Mesenchymal stem cell (in vitro differentiated cells and primary cell): ENCODE measurements around the gene RRAS. TPM values are rescaled to one million over a fixed set of nuclear protein-coding genes. Genes with fewer than 3 reads are reported as not detected.

Experiments
- DNase-seq: peaks from one replicate; pipeline ENCODE4 v3.0.0-alpha.2; 2013
- H2AFZ ChIP-seq: one replicate; pipeline ENCODE4 v1.6.1; 2013; ENCODE audit warnings: low read depth, mild to moderate bottlenecking, control low read depth, inconsistent platforms, low read length, moderate library complexity
- H2AK5ac ChIP-seq: 2 replicates; pipeline ENCODE4 v1.6.1; 2013; ENCODE audit warnings: low read length, moderate library complexity, mild to moderate bottlenecking, inconsistent platforms; ENCODE audit not compliant: severe bottlenecking
- H2BK120ac ChIP-seq: one replicate; pipeline ENCODE4 v1.6.1; 2013; ENCODE audit warnings: low read depth, mild to moderate bottlenecking, inconsistent platforms, low read length, moderate library complexity
- H2BK12ac ChIP-seq, 2 experiments: one replicate each; pipeline ENCODE4 v1.6.1; 2013; ENCODE audit warnings: inconsistent platforms in 2 of 2, low read length in 2 of 2, mild to moderate bottlenecking in 2 of 2, moderate library complexity in 2 of 2, control low read depth in 1 of 2
- H2BK15ac ChIP-seq: one replicate; pipeline ENCODE4 v1.6.1; 2013; ENCODE audit warnings: mild to moderate bottlenecking, low read depth, inconsistent platforms; ENCODE audit not compliant: poor library complexity, severe bottlenecking
- H2BK5ac ChIP-seq: 2 replicates; pipeline ENCODE4 v1.6.1; 2013; ENCODE audit warnings: low read depth, mild to moderate bottlenecking, low read length, control low read depth, inconsistent platforms; ENCODE audit not compliant: poor library complexity, severe bottlenecking
- H3K14ac ChIP-seq, 2 experiments: one replicate each; pipeline ENCODE4 v1.6.1; 2013; ENCODE audit warnings: inconsistent platforms in 2 of 2, low read length in 2 of 2, control low read depth in 1 of 2, mild to moderate bottlenecking in 1 of 2, moderate library complexity in 1 of 2
- H3K18ac ChIP-seq, 2 experiments: one replicate each; pipeline ENCODE4 v1.6.1; 2013; ENCODE audit warnings: inconsistent platforms in 2 of 2, low read length in 2 of 2, control low read depth in 1 of 2, low read depth in 1 of 2, mild to moderate bottlenecking in 1 of 2
- H3K23ac ChIP-seq, 2 experiments: one replicate each; pipeline ENCODE4 v1.6.1; 2013; ENCODE audit warnings: inconsistent platforms in 2 of 2, low read length in 2 of 2, mild to moderate bottlenecking in 2 of 2, moderate library complexity in 2 of 2, control low read depth in 1 of 2
- H3K27ac ChIP-seq: 2 replicates; pipeline ENCODE4 v1.5.1; 2013; ENCODE audit warnings: mild to moderate bottlenecking, moderate library complexity, low read length, control low read depth, inconsistent platforms; ENCODE audit not compliant: poor library complexity, severe bottlenecking
- H3K27me3 ChIP-seq, 2 experiments: 2 replicates each; pipeline versions ENCODE4 v1.6.1 to v1.7.0; 2013; ENCODE audit warnings: low read length in 2 of 2, mild to moderate bottlenecking in 2 of 2, moderate library complexity in 2 of 2, control low read depth in 1 of 2, inconsistent platforms in 1 of 2; ENCODE audit not compliant: control insufficient read depth in 1 of 2, insufficient read depth in 1 of 2
- H3K36me3 ChIP-seq, 2 experiments: 2 replicates each; pipeline versions ENCODE4 v1.6.1 to v1.7.0; 2013; ENCODE audit warnings: low read length in 2 of 2, control low read depth in 1 of 2, inconsistent platforms in 1 of 2, low read depth in 1 of 2, mild to moderate bottlenecking in 1 of 2; ENCODE audit not compliant: insufficient read depth in 2 of 2, control insufficient read depth in 1 of 2
- H3K4ac ChIP-seq, 2 experiments: one replicate each; pipeline ENCODE4 v1.6.1; 2013; ENCODE audit warnings: inconsistent platforms in 2 of 2, low read length in 2 of 2, mild to moderate bottlenecking in 2 of 2, moderate library complexity in 2 of 2, control low read depth in 1 of 2, low read depth in 1 of 2
- H3K4me1 ChIP-seq: 2 replicates; pipeline ENCODE4 v1.6.1; 2013; ENCODE audit warnings: low read depth, low read length, control low read depth; ENCODE audit not compliant: control insufficient read depth, insufficient read depth
- H3K4me2 ChIP-seq: 2 replicates; pipeline ENCODE4 v1.6.1; 2013; ENCODE audit warnings: low read length, mild to moderate bottlenecking, inconsistent platforms; ENCODE audit not compliant: poor library complexity, severe bottlenecking
- H3K4me3 ChIP-seq, 2 experiments: 2 replicates each; pipeline versions ENCODE4 v1.5.1 to v1.7.0; 2013; ENCODE audit warnings: low read length in 2 of 2, mild to moderate bottlenecking in 2 of 2, control low read depth in 1 of 2, low read depth in 1 of 2; ENCODE audit not compliant: insufficient read depth in 1 of 2
- H3K79me1 ChIP-seq: replicated peaks from 2 replicates; pipeline ENCODE4 v1.6.1; 2013; ENCODE audit warnings: mild to moderate bottlenecking, control low read depth, low read length, inconsistent platforms; ENCODE audit not compliant: poor library complexity, severe bottlenecking
- H3K9ac ChIP-seq: 2 replicates; pipeline ENCODE4 v1.7.0; 2013; ENCODE audit warnings: mild to moderate bottlenecking, low read length, moderate library complexity
- H3K9me3 ChIP-seq: 2 replicates; pipeline ENCODE4 v1.7.0; 2013; ENCODE audit warnings: mild to moderate bottlenecking, low read length; ENCODE audit not compliant: control insufficient read depth
- H4K8ac ChIP-seq: one replicate; pipeline ENCODE4 v1.6.1; 2013; ENCODE audit warnings: inconsistent platforms, mild to moderate bottlenecking, low read length, moderate library complexity
- H4K91ac ChIP-seq: one replicate; pipeline ENCODE4 v1.6.1; 2013; ENCODE audit warnings: mild to moderate bottlenecking, low read length, inconsistent platforms
- WGBS: methylation state at CpG from one replicate; pipeline ENCODE4 v1.1.7; 2013; ENCODE audit warnings: mixed read lengths; 5-methylcytosine and 5-hydroxymethylcytosine counted together
- polyA plus RNA-seq, 2 experiments: library from polyadenylated mRNA; stranded (reverse); fragments of 200-250 nt; gene quantifications; one replicate each; pipeline ENCODE4 v1.2.3, GENCODE V29; 2013

RRAS gene
- polyA plus RNA-seq (2013, experiment 1 of 2) = 129 TPM
- polyA plus RNA-seq (2013, experiment 2 of 2) = 134 TPM

- Histone ChIP-seq H4K91ac (peak within 1 kb of the TSS; percentile 97), H2AK5ac (peak within 1 kb of the TSS; percentile 100), H3K9ac (peak within 1 kb of the TSS; percentile 100), H3K4me1 (peaks cover 41% of the 10 kb centered on the region), H3K79me1 (peaks cover 1% of the 10 kb centered on the region), H3K27me3 (no peaks in the 10 kb centered on the region), H2BK15ac (peak within 1 kb of the TSS; percentile 97), H3K4ac (peak within 1 kb of the TSS; percentile 88 to 100), H4K8ac (peak within 1 kb of the TSS; percentile 87), H3K18ac (peak within 1 kb of the TSS; percentile 92 to 97), H3K27ac (peak within 1 kb of the TSS; percentile 100), H3K23ac (peak within 1 kb of the TSS; percentile 16 to 94), H2BK120ac (peak within 1 kb of the TSS; percentile 97), H3K4me2 (peak within 1 kb of the TSS; percentile 97), H2AFZ (no peak within 1 kb of the TSS), H3K4me3 (peak within 1 kb of the TSS; percentile 67 to 97), H2BK12ac (peak within 1 kb of the TSS; percentile 75 to 79), H2BK5ac (peak within 1 kb of the TSS; percentile 100), H3K36me3 (peaks cover 23 to 24% of the 10 kb centered on the region in 2 experiments), H3K9me3 (no peaks in the 10 kb centered on the region), H3K14ac (peak within 1 kb of the TSS in 1 of 2 experiments; percentile 86)
- DNase-seq = peak; percentile 100
- under 1% methylated on average over 51 of the region's 51 CpGs for WGBS
These were observed at the start of gene RRAS for GRCh38 chr19:49640113-49640898. Gene RRAS, minus strand, starts transcription at chr19:49640143. Its CDS starts 45 bp downstream, at chr19:49640098.

- 53% methylated on average over 54 of the region's 54 CpGs for WGBS
- no peak within 1 kb of the TSS for H3K14ac ChIP-seq
- peak within 1 kb of the TSS; percentile 9 to 19 for H3K4ac ChIP-seq
- peak within 1 kb of the TSS; percentile 84 for H3K9ac ChIP-seq
- H3K27ac ChIP-seq = no peak within 1 kb of the TSS
- no peak within 1 kb of the TSS for H2BK5ac ChIP-seq
- H4K91ac ChIP-seq = no peak within 1 kb of the TSS
- H3K36me3 ChIP-seq = peaks cover 30 to 50% of the 10 kb centered on the region in 2 experiments
- H4K8ac ChIP-seq = no peak within 1 kb of the TSS
- no peak for DNase-seq
- peak within 1 kb of the TSS; percentile 78 for H3K4me2 ChIP-seq
- H2AK5ac ChIP-seq = no peak within 1 kb of the TSS
- peak within 1 kb of the TSS in 1 of 2 experiments; percentile 26 for H3K18ac ChIP-seq
- peak within 1 kb of the TSS; percentile 53 for H2BK15ac ChIP-seq
- H3K9me3 ChIP-seq = no peaks in the 10 kb centered on the region
- peaks cover 21% of the 10 kb centered on the region for H3K4me1 ChIP-seq
- no peaks in the 10 kb centered on the region for H3K27me3 ChIP-seq
- peaks cover 19% of the 10 kb centered on the region for H3K79me1 ChIP-seq
- no peak within 1 kb of the TSS for H2BK120ac ChIP-seq
- H2BK12ac ChIP-seq = peak within 1 kb of the TSS in 1 of 2 experiments; percentile 60
- no peak within 1 kb of the TSS for H2AFZ ChIP-seq
- H3K4me3 ChIP-seq = peak within 1 kb of the TSS in 1 of 2 experiments; percentile 91
- no peak within 1 kb of the TSS for H3K23ac ChIP-seq
These were observed 49.5 kb upstream of the RRAS start, which contains the start of gene ADM5 for GRCh38 chr19:49689133-49690078. Gene ADM5, plus strand, starts transcription at chr19:49689594. Its CDS starts 244 bp downstream, at chr19:49689838.

GRCh38 chr19:49688531-49689132 lies 48.7 kb upstream of the RRAS start:
- no peak overlapping the region for H3K4me2 ChIP-seq
- H2AK5ac ChIP-seq = no peak overlapping the region
- peaks cover 38 to 58% of the 10 kb centered on the region in 2 experiments for H3K36me3 ChIP-seq
- DNase-seq = no peak
- H3K27me3 ChIP-seq = no peaks in the 10 kb centered on the region
- H4K8ac ChIP-seq = no peak overlapping the region
- WGBS = 91% methylated on average over 10 of the region's 12 CpGs
- H2BK5ac ChIP-seq = no peak overlapping the region
- no peak overlapping the region for H2BK12ac ChIP-seq
- H2BK15ac ChIP-seq = no peak overlapping the region
- no peak overlapping the region for H3K27ac ChIP-seq
- no peak overlapping the region for H2BK120ac ChIP-seq
- H3K4me1 ChIP-seq = peaks cover 21% of the 10 kb centered on the region
- no peak overlapping the region for H3K4ac ChIP-seq
- no peak overlapping the region for H3K23ac ChIP-seq
- no peak overlapping the region for H4K91ac ChIP-seq
- H3K79me1 ChIP-seq = peaks cover 26% of the 10 kb centered on the region
- H3K9ac ChIP-seq = no peak overlapping the region
- no peaks in the 10 kb centered on the region for H3K9me3 ChIP-seq
- H3K14ac ChIP-seq = no peak overlapping the region
- no peak overlapping the region for H2AFZ ChIP-seq
- no peak overlapping the region for H3K4me3 ChIP-seq
- no peak overlapping the region for H3K18ac ChIP-seq
